Karpas-422 (cell line): ENCODE results near the gene RSPH3. TPM values are rescaled to one million over a fixed set of nuclear protein-coding genes. Genes with fewer than 3 reads are reported as not detected.

Experiments used
- DNase-seq: peaks from one replicate; pipeline ENCODE4 v3.0.0-alpha.2; 2015
- H2AFZ ChIP-seq: fragments of 200-600 bp; sonication (generic); 2 replicates; pipeline ENCODE4 v1.6.1; 2014; ENCODE audit warnings: antibody characterized with exemption, low read length, mixed read lengths
- H3K27ac ChIP-seq: fragments of 200-600 bp; sonication (generic); 2 replicates; pipeline ENCODE4 v1.5.1; 2014; ENCODE audit warnings: mild to moderate bottlenecking, low read length, moderate library complexity
- H3K27me3 ChIP-seq: fragments of 200-600 bp; sonication (generic); 2 replicates; pipeline ENCODE4 v1.6.1; 2014; ENCODE audit warnings: low read length, mixed read lengths
- H3K36me3 ChIP-seq: fragments of 200-600 bp; sonication (generic); 2 replicates; pipeline ENCODE4 v1.6.1; 2014; ENCODE audit warnings: low read length, mixed read lengths; ENCODE audit not compliant: insufficient read depth
- H3K4me1 ChIP-seq: fragments of 200-600 bp; sonication (generic); 2 replicates; pipeline ENCODE4 v1.6.1; 2014; ENCODE audit warnings: mild to moderate bottlenecking, low read length, mixed read lengths
- H3K4me2 ChIP-seq: fragments of 200-600 bp; sonication (generic); 2 replicates; pipeline ENCODE4 v1.6.1; 2014; ENCODE audit warnings: low read length, low read depth, mild to moderate bottlenecking; ENCODE audit not compliant: poor library complexity, severe bottlenecking
- H3K4me3 ChIP-seq: fragments of 200-600 bp; sonication (generic); 2 replicates; pipeline ENCODE4 v1.5.1; 2014; ENCODE audit warnings: mild to moderate bottlenecking, antibody characterized with exemption, low read length, mixed read lengths
- H3K79me2 ChIP-seq: fragments of 200-600 bp; sonication (generic); 2 replicates; pipeline ENCODE4 v1.6.1; 2014; ENCODE audit warnings: mild to moderate bottlenecking, low read length, mixed read lengths
- H3K9ac ChIP-seq: fragments of 200-600 bp; sonication (generic); 2 replicates; pipeline ENCODE4 v1.6.0; 2014; ENCODE audit warnings: low read length
- H3K9me2 ChIP-seq: fragments of 200-600 bp; sonication (generic), shearing (Covaris generic); replicated peaks from 2 replicates; pipeline ENCODE4 v1.6.0; 2014; ENCODE audit warnings: mild to moderate bottlenecking, low read length, moderate library complexity; ENCODE audit not compliant: insufficient read depth
- H3K9me3 ChIP-seq: fragments of 300-700, 200-600 bp; sonication (generic); 2 replicates; pipeline ENCODE4 v1.6.1; 2014; ENCODE audit warnings: low read length, mixed read lengths
- H4K20me1 ChIP-seq: fragments of 200-600 bp; sonication (generic); 2 replicates; pipeline ENCODE4 v1.6.1; 2014; ENCODE audit warnings: mild to moderate bottlenecking, antibody characterized with exemption, low read length, low read depth; ENCODE audit not compliant: insufficient read depth
- total RNA-seq: library from RNA; depleted of rRNA; stranded (reverse); fragments of >200 nt; shearing (Covaris generic); gene quantifications from 2 replicates; pipeline ENCODE4 v1.2.3, GENCODE V29; 2014; ENCODE audit warnings: low replicate concordance

RSPH3 gene
- total RNA-seq, 1 experiment from 2014 or later = 3.3 TPM

DNA sequence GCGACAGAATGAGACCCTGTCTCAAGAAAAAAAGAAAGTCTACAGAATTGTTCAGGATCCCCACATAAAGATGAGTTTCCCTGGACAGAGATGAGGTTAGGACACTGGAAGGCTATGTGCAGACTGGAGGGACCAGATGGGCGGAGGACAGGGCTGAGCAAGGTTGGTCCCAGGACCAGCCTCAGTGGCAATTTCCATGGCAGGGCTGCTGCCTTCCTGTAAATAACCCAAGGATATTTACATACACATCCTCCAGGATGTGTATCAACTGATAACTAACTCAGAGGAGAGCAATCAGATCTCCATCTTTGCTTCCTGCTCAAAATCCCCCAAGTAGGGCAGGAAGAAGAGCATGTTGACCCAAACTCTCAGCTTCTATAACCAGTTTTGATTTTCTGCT is 58.8 kb downstream of the RSPH3 start:
- Histone ChIP-seq H3K4me1 (peaks cover 15% of the 10 kb centered on the region), H3K27ac (no peak overlapping the region), H3K36me3 (no peaks in the 10 kb centered on the region), H3K9me3 (no peaks in the 10 kb centered on the region), H3K9me2 (no peaks in the 10 kb centered on the region), H3K79me2 (no peaks in the 10 kb centered on the region), H3K9ac (no peak overlapping the region), H2AFZ (no peak overlapping the region), H4K20me1 (no peaks in the 10 kb centered on the region), H3K27me3 (no peaks in the 10 kb centered on the region), H3K4me2 (no peak overlapping the region), H3K4me3 (no peak overlapping the region)
- DNase-seq = no peak

DNA sequence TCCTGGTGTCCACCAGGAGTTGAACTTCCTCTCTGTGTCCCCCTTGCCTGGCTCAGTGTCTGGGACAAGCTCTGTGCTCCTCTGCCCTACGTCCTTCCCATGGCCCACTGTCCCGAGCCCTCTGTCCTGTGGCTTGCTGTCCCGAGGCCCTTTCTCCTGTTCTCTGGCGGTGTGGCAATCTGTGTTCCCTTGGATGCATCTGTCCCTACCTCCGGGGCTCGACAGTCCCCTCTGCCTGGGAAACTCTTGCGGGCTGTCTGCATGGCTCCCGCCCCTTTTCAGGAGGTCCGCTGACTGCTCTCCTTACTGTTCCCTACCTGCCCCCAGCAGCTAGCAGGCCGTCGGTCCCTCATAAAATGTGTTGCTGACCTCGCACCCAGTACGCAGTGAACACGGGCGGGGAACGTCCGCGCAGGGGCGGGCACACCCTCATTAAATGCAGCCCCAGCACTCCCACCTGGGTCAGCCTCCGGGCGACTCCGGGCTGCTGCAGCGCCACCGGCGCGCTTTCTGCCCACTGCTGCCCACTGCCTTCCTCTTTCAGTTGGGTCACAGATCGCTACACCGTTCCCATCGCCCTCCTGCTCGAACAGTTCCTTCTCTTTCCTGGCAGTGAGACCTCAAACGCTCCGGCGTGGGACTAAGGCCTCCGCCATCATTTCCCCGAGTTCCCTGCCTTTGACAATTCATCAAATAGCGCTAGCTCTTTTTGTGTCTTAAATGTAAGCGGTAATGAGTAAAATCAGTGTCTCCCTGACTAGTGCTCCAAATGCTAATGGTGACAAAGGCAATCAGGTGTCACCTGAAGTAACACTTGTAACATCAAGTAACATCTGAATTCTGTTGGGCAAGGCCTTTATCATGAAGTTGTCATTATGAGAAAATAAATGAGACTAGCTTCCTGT is 60.5 kb downstream of the RSPH3 start:
- Histone ChIP-seq H2AFZ (peak overlapping the region; percentile 69; the same call in 1 of the 2 replicates), H3K9ac (peak overlapping the region; percentile 34)

DNA sequence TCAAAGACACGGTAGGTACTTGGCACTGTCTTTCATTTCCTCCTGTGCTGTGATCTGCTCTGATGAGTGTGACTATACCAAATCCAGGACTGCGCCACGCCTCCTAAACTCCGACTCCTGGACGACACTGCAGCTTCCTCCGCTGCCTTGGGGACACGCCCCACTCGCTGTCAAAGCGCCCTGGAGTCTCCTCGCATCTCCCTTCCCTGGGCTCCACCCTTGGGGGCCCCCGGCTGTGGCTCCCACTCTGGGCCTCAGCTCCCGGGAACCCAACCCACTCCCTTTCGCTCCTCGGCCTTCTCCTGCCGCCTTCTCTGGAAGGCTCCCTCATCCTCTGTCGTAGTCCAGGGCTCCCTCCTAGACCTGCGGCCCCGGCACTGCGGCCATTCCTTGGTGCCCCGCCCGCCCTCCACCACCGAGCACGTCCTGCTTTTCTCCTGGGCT is 61.2 kb downstream of the RSPH3 start:
- H3K4me3 ChIP-seq = peak overlapping the region; percentile 51; the same call in 1 of the 2 replicates
- H3K27ac ChIP-seq = no peak overlapping the region
- peaks cover 15% of the 10 kb centered on the region for H3K4me1 ChIP-seq
- no peaks in the 10 kb centered on the region for H3K9me2 ChIP-seq
- H2AFZ ChIP-seq = peak overlapping the region; percentile 69; the same call in 1 of the 2 replicates
- H3K79me2 ChIP-seq = no peaks in the 10 kb centered on the region
- DNase-seq = peak; percentile 64
- no peaks in the 10 kb centered on the region for H4K20me1 ChIP-seq
- no peaks in the 10 kb centered on the region for H3K36me3 ChIP-seq
- H3K9ac ChIP-seq = peak overlapping the region; percentile 34
- H3K4me2 ChIP-seq = peak overlapping the region; percentile 67
- no peaks in the 10 kb centered on the region for H3K9me3 ChIP-seq
- no peaks in the 10 kb centered on the region for H3K27me3 ChIP-seq

More for the DNA sequence above, 60.5 kb downstream of the RSPH3 start:
- Histone ChIP-seq H3K9me3 (no peaks in the 10 kb centered on the region), H4K20me1 (no peaks in the 10 kb centered on the region), H3K9me2 (no peaks in the 10 kb centered on the region), H3K4me1 (peaks cover 15% of the 10 kb centered on the region), H3K4me2 (peak overlapping the region; percentile 67), H3K36me3 (no peaks in the 10 kb centered on the region), H3K4me3 (peak overlapping the region; percentile 51; the same call in 1 of the 2 replicates), H3K79me2 (no peaks in the 10 kb centered on the region), H3K27ac (no peak overlapping the region), H3K27me3 (no peaks in the 10 kb centered on the region)
- no peak for DNase-seq

DNA sequence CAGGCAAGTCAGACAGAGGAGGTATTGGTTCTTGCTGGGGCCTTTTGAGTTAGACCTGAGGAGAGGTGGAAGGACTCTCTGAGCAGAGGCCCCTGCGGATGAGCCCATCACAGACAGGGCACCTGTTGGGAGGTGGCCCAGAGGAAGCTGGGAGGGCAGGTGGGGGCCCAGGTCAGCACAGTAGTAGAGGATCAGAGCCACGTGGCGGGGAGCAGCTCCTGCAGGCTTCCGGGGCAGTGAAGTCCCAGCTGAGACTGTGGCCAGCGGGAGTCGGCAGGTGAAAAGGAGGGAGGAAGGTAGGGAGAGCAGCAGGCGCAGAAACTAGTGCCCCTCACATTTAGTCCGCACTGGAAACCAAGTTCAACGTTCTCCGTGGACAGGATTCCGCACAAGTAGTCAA is 61.8 kb downstream of the RSPH3 start:
- Histone ChIP-seq H3K9me3 (no peaks in the 10 kb centered on the region), H3K27me3 (no peaks in the 10 kb centered on the region), H3K4me1 (peaks cover 15% of the 10 kb centered on the region), H3K79me2 (no peaks in the 10 kb centered on the region), H4K20me1 (no peaks in the 10 kb centered on the region), H3K9me2 (no peaks in the 10 kb centered on the region), H3K9ac (no peak overlapping the region), H3K4me2 (peak overlapping the region; percentile 67), H2AFZ (0 out of 2 replicates have a peak overlapping the region, but pooled peaks have one; percentile 28), H3K36me3 (no peaks in the 10 kb centered on the region), H3K27ac (no peak overlapping the region), H3K4me3 (no peak overlapping the region)
- DNase-seq = no peak

DNA sequence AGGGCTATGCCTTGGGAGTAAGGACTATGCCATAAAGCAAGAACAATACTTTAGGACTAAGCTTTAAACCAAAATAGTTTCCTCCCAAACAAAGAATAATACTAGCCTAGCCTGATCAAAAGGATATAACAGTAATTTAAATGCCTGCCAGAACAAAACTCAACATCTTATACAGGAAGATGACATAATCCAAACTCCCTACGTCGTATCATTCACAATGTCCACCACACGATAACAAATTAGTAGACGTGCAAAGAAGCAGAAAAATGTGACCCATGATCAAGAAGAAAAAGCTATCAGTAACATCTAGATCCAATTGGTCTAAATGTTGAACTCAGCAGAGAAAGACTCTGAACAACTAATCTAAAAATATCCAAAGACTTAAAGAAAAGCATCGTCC is 65.8 kb downstream of the RSPH3 start:
- H3K4me3 ChIP-seq = no peak overlapping the region
- H3K36me3 ChIP-seq = no peaks in the 10 kb centered on the region
- no peaks in the 10 kb centered on the region for H3K27me3 ChIP-seq
- no peaks in the 10 kb centered on the region for H4K20me1 ChIP-seq
- no peak for DNase-seq
- no peak overlapping the region for H3K4me2 ChIP-seq
- no peak overlapping the region for H3K9ac ChIP-seq
- H3K9me2 ChIP-seq = no peaks in the 10 kb centered on the region
- H3K4me1 ChIP-seq = peaks cover 8% of the 10 kb centered on the region
- H3K9me3 ChIP-seq = no peaks in the 10 kb centered on the region
- H2AFZ ChIP-seq = no peak overlapping the region
- H3K79me2 ChIP-seq = no peaks in the 10 kb centered on the region
- no peak overlapping the region for H3K27ac ChIP-seq

DNA sequence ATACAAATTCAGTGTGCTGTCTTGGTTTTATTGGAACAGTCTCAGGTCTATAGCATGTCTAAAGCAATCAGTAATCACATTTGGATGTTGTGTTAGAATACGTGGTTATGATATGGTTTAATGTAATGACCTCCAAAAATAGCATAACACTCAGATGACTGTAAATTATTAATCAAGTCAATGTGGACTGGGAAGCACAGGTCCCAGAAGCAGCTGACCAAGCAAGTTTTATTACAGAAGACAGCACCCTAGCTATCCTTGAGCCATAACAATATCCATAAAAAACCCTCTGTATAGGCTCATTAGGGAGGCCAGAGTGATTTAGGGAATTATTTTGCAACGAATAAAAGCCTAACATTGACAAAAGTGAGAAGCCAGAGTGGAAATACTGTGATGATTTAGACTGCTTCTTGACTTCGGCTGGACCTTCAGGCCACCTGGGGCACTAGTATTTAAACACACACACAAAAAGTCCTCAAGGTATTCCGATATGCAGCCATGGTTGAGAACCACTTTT is 66.9 kb downstream of the RSPH3 start:
- no peaks in the 10 kb centered on the region for H3K79me2 ChIP-seq
- H3K36me3 ChIP-seq = no peaks in the 10 kb centered on the region
- no peak overlapping the region for H3K4me3 ChIP-seq
- H3K4me2 ChIP-seq = no peak overlapping the region
- H4K20me1 ChIP-seq = no peaks in the 10 kb centered on the region
- no peak overlapping the region for H2AFZ ChIP-seq
- no peaks in the 10 kb centered on the region for H3K4me1 ChIP-seq
- H3K9me3 ChIP-seq = no peaks in the 10 kb centered on the region
- no peaks in the 10 kb centered on the region for H3K9me2 ChIP-seq
- no peak overlapping the region for H3K9ac ChIP-seq
- H3K27me3 ChIP-seq = no peaks in the 10 kb centered on the region
- no peak overlapping the region for H3K27ac ChIP-seq
- no peak for DNase-seq

DNA sequence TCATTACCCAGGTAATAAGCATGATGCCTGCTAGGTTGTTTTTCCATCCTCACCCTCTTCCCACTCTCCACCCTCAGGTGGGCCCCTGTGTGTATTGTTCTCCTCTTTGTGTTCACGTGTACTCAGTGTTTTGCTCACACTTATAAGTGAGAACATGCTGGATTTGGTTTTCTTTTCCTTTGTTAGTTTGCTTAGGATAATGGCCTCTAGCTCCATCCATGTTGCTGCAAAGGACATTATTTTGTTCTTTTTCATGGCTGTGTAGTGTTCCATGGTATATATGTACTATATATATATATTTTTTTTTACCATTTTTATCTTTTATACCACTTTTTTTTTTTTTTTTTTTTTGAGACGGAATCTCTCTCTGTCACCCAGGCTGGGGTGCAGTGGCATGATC is 71.9 kb downstream of the RSPH3 start:
- Histone ChIP-seq H3K27ac (no peak overlapping the region), H3K27me3 (no peaks in the 10 kb centered on the region), H4K20me1 (no peaks in the 10 kb centered on the region), H3K4me3 (no peak overlapping the region), H3K4me1 (no peaks in the 10 kb centered on the region), H3K9ac (no peak overlapping the region), H3K4me2 (no peak overlapping the region), H3K9me2 (no peaks in the 10 kb centered on the region), H3K79me2 (no peaks in the 10 kb centered on the region), H3K36me3 (no peaks in the 10 kb centered on the region), H3K9me3 (no peaks in the 10 kb centered on the region), H2AFZ (no peak overlapping the region)
- no peak for DNase-seq

DNA sequence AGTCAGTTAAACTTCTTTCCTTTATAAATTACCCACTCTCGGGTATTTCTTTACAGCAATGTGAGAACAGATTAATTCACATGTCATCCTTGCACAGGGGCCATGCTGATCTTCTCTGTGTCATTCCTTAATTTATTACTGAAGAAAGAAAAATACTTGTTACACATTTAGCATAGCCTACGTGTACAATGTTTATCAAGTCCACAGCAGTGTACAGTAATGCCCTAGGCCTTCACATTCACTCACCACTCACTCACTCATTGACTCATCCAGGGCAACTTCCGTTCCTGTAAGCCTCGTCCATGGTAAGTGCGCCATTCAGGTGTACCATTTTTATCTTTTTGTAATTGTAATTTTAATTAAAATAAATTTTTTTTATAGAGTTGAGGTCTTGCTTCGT is 73.6 kb downstream of the RSPH3 start:
- Histone ChIP-seq H2AFZ (no peak overlapping the region), H3K9me3 (no peaks in the 10 kb centered on the region), H4K20me1 (no peaks in the 10 kb centered on the region), H3K9me2 (no peaks in the 10 kb centered on the region), H3K27ac (no peak overlapping the region), H3K79me2 (no peaks in the 10 kb centered on the region), H3K4me3 (no peak overlapping the region), H3K4me2 (no peak overlapping the region), H3K36me3 (no peaks in the 10 kb centered on the region), H3K9ac (no peak overlapping the region), H3K27me3 (no peaks in the 10 kb centered on the region), H3K4me1 (no peaks in the 10 kb centered on the region; the same call in 1 of the 2 replicates)
- no peak for DNase-seq
